NCI-H2081 (cell line): ENCODE results near the gene DDI2.
A peak's percentile ranks its signal among the peaks of the same experiment; 100 is the strongest.

ENCODE experiments used
- DNase-seq, 2 experiments: peaks; one replicate each; lab custom pipeline; 2025; lab: John Stamatoyannopoulos, UW

Gene DDI2

DNA sequence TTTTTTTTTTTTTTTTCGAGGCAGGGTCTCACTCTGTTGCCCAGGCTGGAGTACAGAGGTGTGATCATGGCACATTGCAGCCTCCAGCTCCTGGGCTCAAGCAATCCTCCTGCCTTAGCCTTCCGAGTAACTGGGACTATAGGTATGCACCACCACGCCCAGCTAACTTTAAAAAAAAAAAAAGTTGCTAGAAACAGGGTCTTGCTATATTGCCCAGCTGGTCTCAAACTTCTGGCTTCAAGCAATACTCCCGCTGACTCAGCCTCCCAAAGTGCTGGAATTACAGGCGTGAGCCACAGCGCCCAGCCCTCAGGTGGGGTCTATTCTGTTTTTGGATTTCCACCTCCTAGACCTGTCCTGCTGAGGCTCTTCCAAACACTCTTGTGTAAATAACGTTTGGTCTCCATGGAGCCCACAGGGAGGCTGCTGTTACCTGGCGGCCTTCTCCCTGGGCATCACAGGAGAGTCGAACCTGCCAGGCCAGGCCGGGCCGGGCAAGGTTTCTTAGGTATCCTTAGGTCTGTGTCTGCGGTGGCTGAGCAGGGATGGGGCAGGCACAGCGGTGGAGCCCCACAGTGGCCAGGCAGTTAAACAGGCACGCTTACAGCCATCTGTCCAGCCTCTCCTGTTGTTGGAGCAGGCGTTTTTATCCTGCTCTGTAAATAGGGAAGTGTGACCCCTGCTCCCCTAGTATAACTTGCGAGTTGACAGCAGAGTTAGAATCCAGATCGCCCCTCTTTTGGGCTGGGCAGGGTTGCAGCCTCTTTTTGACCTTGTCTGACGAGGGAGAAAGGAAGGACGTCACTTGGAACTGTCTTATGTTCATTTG, 85.7 kb downstream of the DDI2 start:
- no peak for DNase-seq

DNA sequence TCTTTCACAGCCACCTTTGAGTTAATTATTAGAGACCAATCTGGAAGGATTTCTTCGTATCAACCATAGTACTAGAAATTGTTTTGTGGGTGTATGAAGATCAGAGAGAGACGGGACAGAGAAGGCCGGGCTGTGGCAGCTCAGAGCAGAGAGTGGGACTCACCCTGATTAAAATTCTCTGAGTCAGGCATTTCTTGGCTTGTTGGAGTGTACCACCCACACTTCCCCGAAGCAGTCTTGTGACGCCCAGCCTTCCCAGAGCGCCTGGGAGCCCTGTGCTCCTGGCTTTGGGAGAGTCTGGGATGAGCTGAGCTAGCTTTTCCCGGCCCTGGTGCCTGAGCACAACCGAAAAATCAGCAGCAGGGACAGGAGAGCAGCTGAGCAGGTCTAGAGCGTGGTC, 86.3 kb downstream of the DDI2 start:
- DNase-seq, result no peak

DNA sequence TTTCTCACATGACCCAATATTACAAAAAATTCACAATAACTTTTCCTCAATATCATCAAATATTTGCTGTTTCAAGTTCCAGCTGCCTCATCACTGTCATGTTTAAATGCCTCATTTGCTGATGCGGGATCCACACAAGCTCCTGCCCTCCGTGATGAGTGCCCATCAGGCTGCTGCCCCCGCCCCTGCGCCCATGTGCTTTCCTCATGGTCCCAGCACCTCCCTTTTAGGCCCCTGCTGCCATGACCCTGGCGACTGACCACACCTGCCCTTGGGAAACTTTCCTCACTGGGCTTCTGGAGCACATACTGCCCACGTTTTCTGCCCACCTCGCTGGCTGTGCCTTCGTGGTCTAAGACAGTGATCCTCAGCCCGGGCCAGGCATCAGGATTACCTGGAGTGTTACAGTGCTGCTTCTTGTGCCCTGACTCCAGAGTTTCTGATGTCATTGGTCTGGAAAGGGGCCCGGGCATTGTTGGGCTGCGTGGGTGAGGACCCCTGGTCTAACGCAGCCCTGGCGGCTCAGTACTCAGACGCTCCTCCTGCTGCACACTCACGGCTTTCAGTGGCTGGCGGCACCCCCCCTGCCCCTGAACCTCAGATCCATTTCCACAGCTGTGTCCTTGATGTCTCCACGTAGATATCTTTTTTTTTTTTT, 87.4 kb downstream of the DDI2 start:
- DNase-seq, result no peak

- DNase-seq, result no peak
These were observed 87.9 kb downstream of the DDI2 start for GRCh38 chr1:15705184-15705566.

- DNase-seq, result no peak
These were observed 89.5 kb downstream of the DDI2 start for GRCh38 chr1:15706751-15707150.

GRCh38 chr1:15707239-15707925, 90.1 kb downstream of the DDI2 start:
- no peak for DNase-seq

GRCh38 chr1:15708486-15709137, 91.4 kb downstream of the DDI2 start:
- no peak for DNase-seq

GRCh38 chr1:15709226-15709625, 92.0 kb downstream of the DDI2 start:
- peak; percentile 69 to 95 for DNase-seq

- DNase-seq, result peak; percentile 55 to 92
These were observed 94.9 kb downstream of the DDI2 start for GRCh38 chr1:15712168-15712567.

GRCh38 chr1:15714406-15715136, 97.3 kb downstream of the DDI2 start:
- DNase-seq, result no peak

- DNase-seq, result no peak
These were observed 100.3 kb downstream of the DDI2 start for GRCh38 chr1:15717418-15718125.

GRCh38 chr1:15718199-15718601, 100.9 kb downstream of the DDI2 start:
- DNase-seq, result no peak
